Sigmoid colon (tissue), 7 donors: ENCODE results near the gene MAPKAPK3. TPM values are rescaled to one million over a fixed set of nuclear protein-coding genes. Genes with fewer than 3 reads are reported as not detected.

Source experiments
- DNase-seq: peaks from one replicate; pipeline ENCODE4 v3.0.0-alpha.2; 2019
- H3K27ac ChIP-seq, 4 donors: fragments of 200-600 bp; sonication (generic); one replicate each; pipeline ENCODE4 v1.5.1; 2016 to 2019; ENCODE audit warnings: mild to moderate bottlenecking in 1 of 4
- H3K27me3 ChIP-seq, 3 donors: fragments of 200-600 bp; sonication (generic); one replicate each; pipeline ENCODE4 v1.5.1; 2019; ENCODE audit warnings: mild to moderate bottlenecking in 1 of 3
- H3K36me3 ChIP-seq, 4 donors: fragments of 200-600 bp; sonication (generic); one replicate each; pipeline ENCODE4 v1.5.1; 2016 to 2019
- H3K4me1 ChIP-seq, 4 donors: fragments of 200-600 bp; sonication (generic); one replicate each; pipeline ENCODE4 v1.5.1; 2017 to 2019
- H3K4me3 ChIP-seq, 4 donors: fragments of 200-600 bp; sonication (generic); one replicate each; pipeline ENCODE4 v1.5.1; 2017 to 2019; ENCODE audit warnings: mild to moderate bottlenecking in 2 of 4, moderate library complexity in 1 of 4
- H3K9me3 ChIP-seq, 4 donors: fragments of 200-600 bp in 3 of 4; sonication (generic) in 3 of 4; one replicate each; pipeline versions ENCODE4 v1.5.1 to v1.6.1; 2013 to 2019
- CTCF ChIP-seq, 4 experiments: fragments of 450-650 bp in 3 of 4; fragments of 200-600 bp in 1 of 4; IDR thresholded peaks; one replicate each; pipeline ENCODE4 v1.5.1; 2016 to 2019; ENCODE audit warnings: antibody characterized with exemption in 4 of 4, mild to moderate bottlenecking in 3 of 4, moderate library complexity in 2 of 4
- EP300 ChIP-seq, 4 donors: sonication (generic); formaldehyde crosslinking; IDR thresholded peaks; one replicate each; pipeline ENCODE4 v1.6.1; 2017; ENCODE audit warnings: antibody characterized with exemption in 4 of 4
- POLR2A ChIP-seq, 2 donors: fragments of 450-650 bp; IDR thresholded peaks; one replicate each; pipeline ENCODE4 v1.6.1; 2016; ENCODE audit warnings: antibody characterized with exemption in 2 of 2, mild to moderate bottlenecking in 2 of 2, moderate library complexity in 2 of 2
- POLR2AphosphoS5 ChIP-seq, 4 donors: sonication (generic); formaldehyde crosslinking; IDR thresholded peaks; one replicate each; pipeline ENCODE4 v1.6.1; 2017; ENCODE audit warnings: antibody characterized with exemption in 4 of 4
- WGBS, 2 donors: extraction: QIAGEN DNeasy Blood & Tissue Kit; methylation state at CpG; one replicate each; pipeline ENCODE4 v1.1.7; 2013; 5-methylcytosine and 5-hydroxymethylcytosine counted together
- intact Hi-C: fragments of 100-400 bp; cut with DNase I; formaldehyde crosslinking; loops from one replicate; pipeline ENCODE4 v1.15.1; 2023
- polyA plus RNA-seq, 3 donors: library from polyadenylated mRNA; stranded (reverse); fragments of 200-250 nt; gene quantifications; one replicate each; pipeline ENCODE4 v1.2.3, GENCODE V29; 2013
- total RNA-seq, 4 donors: library from RNA; depleted of rRNA; stranded (reverse); fragments of >200 nt; gene quantifications; one replicate each; pipeline ENCODE4 v1.1.0, GENCODE V29; 2016
- donor health status: healthy with polysubstance abuse.
- donor health status: Bipolar disorder and iron deficiency.
- donor health status: healthy.

The MAPKAPK3 gene
- total and polyA plus RNA-seq, 7 donors: 15.2 to 32.8 (median 19.8) TPM

- H3K4me1 ChIP-seq: peaks cover 0 to 18% (median 12%) of the 10 kb centered on the region in 4 donors
- peaks cover 0 to 24% (median 5%) of the 10 kb centered on the region in 4 donors for H3K36me3 ChIP-seq
- TF ChIP-seq CTCF (IDR thresholded peaks at IDR 0.05) (no peak), EP300 (IDR thresholded peaks at IDR 0.05) (no peak), POLR2A (IDR thresholded peaks at IDR 0.05) (no peak), POLR2AphosphoS5 (IDR thresholded peaks at IDR 0.05) (no peak)
- 98% methylated on average over 1 of the region's 1 CpG for WGBS, 2 donors
- no peaks in the 10 kb centered on the region for H3K9me3 ChIP-seq
- no peak overlapping the region for H3K4me3 ChIP-seq
- intact Hi-C loops: no loop called here
- no peak for DNase-seq
- H3K27ac ChIP-seq: no peak overlapping the region
- no peaks in the 10 kb centered on the region for H3K27me3 ChIP-seq
These were observed 33.1 kb downstream of the MAPKAPK3 start for GRCh38 chr3:50650018-50650417.

GRCh38 chr3:50651445-50651844, 34.5 kb downstream of the MAPKAPK3 start:
- Histone ChIP-seq H3K9me3 (no peaks in the 10 kb centered on the region), H3K27me3 (no peaks in the 10 kb centered on the region), H3K36me3 (peaks cover 0 to 10% (median 3%) of the 10 kb centered on the region in 4 donors), H3K4me1 (peaks cover 0 to 18% (median 12%) of the 10 kb centered on the region in 4 donors), H3K27ac (no peak overlapping the region), H3K4me3 (no peak overlapping the region)
- intact Hi-C loops: no loop called here
- no peak for DNase-seq
- TF ChIP-seq POLR2AphosphoS5 (IDR thresholded peaks at IDR 0.05) (no peak), POLR2A (IDR thresholded peaks at IDR 0.05) (no peak), CTCF (IDR thresholded peaks at IDR 0.05) (no peak), EP300 (IDR thresholded peaks at IDR 0.05) (no peak)
- WGBS, 2 donors: 90 to 94% methylated on average over 8 of the region's 8 CpGs

- Histone ChIP-seq H3K9me3 (no peaks in the 10 kb centered on the region), H3K4me3 (no peak overlapping the region), H3K4me1 (peaks cover 0 to 18% (median 12%) of the 10 kb centered on the region in 4 donors), H3K36me3 (peaks cover 0 to 6% (median under 1%) of the 10 kb centered on the region in 4 donors), H3K27ac (no peak overlapping the region), H3K27me3 (no peaks in the 10 kb centered on the region)
- no peak for DNase-seq
- TF ChIP-seq POLR2AphosphoS5 (IDR thresholded peaks at IDR 0.05): no peak
- TF ChIP-seq EP300 (IDR thresholded peaks at IDR 0.05): no peak
- TF ChIP-seq POLR2A (IDR thresholded peaks at IDR 0.05): no peak
- no peak for TF ChIP-seq CTCF (IDR thresholded peaks at IDR 0.05)
- intact Hi-C loops: no loop called here
- WGBS, 2 donors: 71 to 77% methylated on average over 7 of the region's 7 CpGs
These were observed 35.1 kb downstream of the MAPKAPK3 start for GRCh38 chr3:50651920-50652529.

- Histone ChIP-seq H3K27me3 (no peaks in the 10 kb centered on the region), H3K9me3 (no peaks in the 10 kb centered on the region), H3K4me1 (peaks cover 0 to 18% (median 12%) of the 10 kb centered on the region in 4 donors), H3K27ac (no peak overlapping the region), H3K4me3 (no peak overlapping the region), H3K36me3 (peaks cover 0 to 6% (median 0%) of the 10 kb centered on the region in 4 donors)
- DNase-seq: no peak
- no peak for TF ChIP-seq EP300 (IDR thresholded peaks at IDR 0.05)
- TF ChIP-seq CTCF (IDR thresholded peaks at IDR 0.05): peak in 1 of 4 experiments; percentile 18
- WGBS, 2 donors: 74 to 79% methylated on average over 2 of the region's 2 CpGs
- intact Hi-C loops: no loop called here
These were observed 35.8 kb downstream of the MAPKAPK3 start for GRCh38 chr3:50652709-50653108.
